HepG2 (cell line): ENCODE data around the gene KCTD15.

ENCODE experiments used
- MYNN ChIP-seq: sonication (generic); formaldehyde crosslinking; IDR thresholded peaks from 2 replicates; pipeline ENCODE4 v1.4.0; 2020; ENCODE audit warnings: mild to moderate bottlenecking, low read depth, missing genetic modification reagents
- NFYB ChIP-seq: sonication (generic); formaldehyde crosslinking; IDR thresholded peaks from 2 replicates; pipeline ENCODE4 v1.4.0; 2020; ENCODE audit warnings: missing genetic modification reagents
- SUZ12 ChIP-seq: fragments of 150-350 bp; IDR thresholded peaks from 2 replicates; pipeline ENCODE4 v1.6.1; 2014; ENCODE audit warnings: low read depth, low read length
- TAF1 ChIP-seq: sonication (generic); formaldehyde crosslinking; IDR thresholded peaks from 2 replicates; pipeline ENCODE4 v1.4.0; 2020; ENCODE audit warnings: missing genetic modification reagents
- ZKSCAN1 ChIP-seq: fragments of 150-350 bp; IDR thresholded peaks from 2 replicates; pipeline ENCODE4 v1.6.1; 2014; ENCODE audit warnings: low read length
- ZNF282 ChIP-seq: fragments of 450-650 bp; IDR thresholded peaks from 2 replicates; pipeline ENCODE4 v1.6.1; 2018; ENCODE audit not compliant: partially characterized antibody
- ZNF678 ChIP-seq: sonication (generic); formaldehyde crosslinking; IDR thresholded peaks from 2 replicates; pipeline ENCODE4 v1.4.0; 2020; ENCODE audit warnings: mild to moderate bottlenecking, missing genetic modification reagents
- ZNF746 ChIP-seq: sonication (generic); formaldehyde crosslinking; IDR thresholded peaks from 2 replicates; pipeline ENCODE4 v1.8.0; 2022; ENCODE audit warnings: mild to moderate bottlenecking, missing genetic modification reagents
- TF ChIP-seq, protein P1 (sequence below): sonication (generic); formaldehyde crosslinking; IDR thresholded peaks from 2 replicates; pipeline ENCODE4 v1.4.0; 2020; ENCODE audit warnings: mild to moderate bottlenecking, missing genetic modification reagents
- TF ChIP-seq, protein P2 (sequence below): sonication (generic); formaldehyde crosslinking; IDR thresholded peaks from 2 replicates; pipeline ENCODE4 v1.4.0; 2020; ENCODE audit warnings: missing genetic modification reagents

DNA sequence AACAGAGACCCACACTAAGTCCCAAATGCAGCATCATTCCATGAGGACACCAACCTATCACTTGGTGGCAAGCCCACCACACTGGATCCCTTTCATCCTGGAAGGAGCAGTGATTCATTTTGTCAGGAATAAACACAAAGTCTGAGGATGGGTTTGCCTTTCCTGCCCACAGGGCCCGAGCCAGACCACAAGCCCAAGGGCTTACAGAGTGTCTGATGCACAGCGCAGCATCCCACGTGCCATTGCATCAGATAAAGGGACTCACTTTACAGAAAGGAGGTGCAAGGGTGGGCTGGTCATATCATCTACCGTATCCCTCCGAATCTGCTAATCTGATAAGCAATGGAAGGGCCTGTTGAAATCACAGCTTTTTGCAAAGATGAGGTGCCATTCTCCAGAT, 12.2 kb upstream of the KCTD15 start:
- TF ChIP-seq, protein P1, sequence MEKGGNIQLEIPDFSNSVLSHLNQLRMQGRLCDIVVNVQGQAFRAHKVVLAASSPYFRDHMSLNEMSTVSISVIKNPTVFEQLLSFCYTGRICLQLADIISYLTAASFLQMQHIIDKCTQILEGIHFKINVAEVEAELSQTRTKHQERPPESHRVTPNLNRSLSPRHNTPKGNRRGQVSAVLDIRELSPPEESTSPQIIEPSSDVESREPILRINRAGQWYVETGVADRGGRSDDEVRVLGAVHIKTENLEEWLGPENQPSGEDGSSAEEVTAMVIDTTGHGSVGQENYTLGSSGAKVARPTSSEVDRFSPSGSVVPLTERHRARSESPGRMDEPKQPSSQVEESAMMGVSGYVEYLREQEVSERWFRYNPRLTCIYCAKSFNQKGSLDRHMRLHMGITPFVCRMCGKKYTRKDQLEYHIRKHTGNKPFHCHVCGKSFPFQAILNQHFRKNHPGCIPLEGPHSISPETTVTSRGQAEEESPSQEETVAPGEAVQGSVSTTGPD, result no peak
- TF ChIP-seq ZNF678 (CRISPR knock-in tag), result no peak
- TF ChIP-seq, protein P2, sequence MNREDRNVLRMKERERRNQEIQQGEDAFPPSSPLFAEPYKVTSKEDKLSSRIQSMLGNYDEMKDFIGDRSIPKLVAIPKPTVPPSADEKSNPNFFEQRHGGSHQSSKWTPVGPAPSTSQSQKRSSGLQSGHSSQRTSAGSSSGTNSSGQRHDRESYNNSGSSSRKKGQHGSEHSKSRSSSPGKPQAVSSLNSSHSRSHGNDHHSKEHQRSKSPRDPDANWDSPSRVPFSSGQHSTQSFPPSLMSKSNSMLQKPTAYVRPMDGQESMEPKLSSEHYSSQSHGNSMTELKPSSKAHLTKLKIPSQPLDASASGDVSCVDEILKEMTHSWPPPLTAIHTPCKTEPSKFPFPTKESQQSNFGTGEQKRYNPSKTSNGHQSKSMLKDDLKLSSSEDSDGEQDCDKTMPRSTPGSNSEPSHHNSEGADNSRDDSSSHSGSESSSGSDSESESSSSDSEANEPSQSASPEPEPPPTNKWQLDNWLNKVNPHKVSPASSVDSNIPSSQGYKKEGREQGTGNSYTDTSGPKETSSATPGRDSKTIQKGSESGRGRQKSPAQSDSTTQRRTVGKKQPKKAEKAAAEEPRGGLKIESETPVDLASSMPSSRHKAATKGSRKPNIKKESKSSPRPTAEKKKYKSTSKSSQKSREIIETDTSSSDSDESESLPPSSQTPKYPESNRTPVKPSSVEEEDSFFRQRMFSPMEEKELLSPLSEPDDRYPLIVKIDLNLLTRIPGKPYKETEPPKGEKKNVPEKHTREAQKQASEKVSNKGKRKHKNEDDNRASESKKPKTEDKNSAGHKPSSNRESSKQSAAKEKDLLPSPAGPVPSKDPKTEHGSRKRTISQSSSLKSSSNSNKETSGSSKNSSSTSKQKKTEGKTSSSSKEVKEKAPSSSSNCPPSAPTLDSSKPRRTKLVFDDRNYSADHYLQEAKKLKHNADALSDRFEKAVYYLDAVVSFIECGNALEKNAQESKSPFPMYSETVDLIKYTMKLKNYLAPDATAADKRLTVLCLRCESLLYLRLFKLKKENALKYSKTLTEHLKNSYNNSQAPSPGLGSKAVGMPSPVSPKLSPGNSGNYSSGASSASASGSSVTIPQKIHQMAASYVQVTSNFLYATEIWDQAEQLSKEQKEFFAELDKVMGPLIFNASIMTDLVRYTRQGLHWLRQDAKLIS (CRISPR knock-in tag), result no peak
- no peak for TF ChIP-seq SUZ12
- TF ChIP-seq NFYB (CRISPR knock-in tag), result no peak
- TF ChIP-seq MYNN (CRISPR knock-in tag), result no peak
- no peak for TF ChIP-seq TAF1 (CRISPR knock-in tag)
- no peak for TF ChIP-seq ZKSCAN1
- no peak for TF ChIP-seq ZNF282
- TF ChIP-seq ZNF746 (CRISPR knock-in tag), result no peak
